Body of pancreas (tissue), 4 donors: ENCODE results near the gene GMFB.
"Not testable (repeated sequence)": the region's sequence is repeated elsewhere in the genome, so short reads cannot be mapped to it uniquely, and the experiment has no call there.

Experiments used
- CTCF ChIP-seq, 7 experiments: fragments of 450-650 bp in 4 of 7; fragments of 200-600 bp in 3 of 7; sonication (generic) in 3 of 7; IDR thresholded peaks; one replicate each; pipeline ENCODE4 v1.5.1; 2016 to 2019; ENCODE audit warnings: antibody characterized with exemption in 7 of 7
- POLR2A ChIP-seq, 3 donors: fragments of 450-650 bp; IDR thresholded peaks; one replicate each; pipeline ENCODE4 v1.6.1; 2016; ENCODE audit warnings: antibody characterized with exemption in 3 of 3, mild to moderate bottlenecking in 2 of 3

DNA sequence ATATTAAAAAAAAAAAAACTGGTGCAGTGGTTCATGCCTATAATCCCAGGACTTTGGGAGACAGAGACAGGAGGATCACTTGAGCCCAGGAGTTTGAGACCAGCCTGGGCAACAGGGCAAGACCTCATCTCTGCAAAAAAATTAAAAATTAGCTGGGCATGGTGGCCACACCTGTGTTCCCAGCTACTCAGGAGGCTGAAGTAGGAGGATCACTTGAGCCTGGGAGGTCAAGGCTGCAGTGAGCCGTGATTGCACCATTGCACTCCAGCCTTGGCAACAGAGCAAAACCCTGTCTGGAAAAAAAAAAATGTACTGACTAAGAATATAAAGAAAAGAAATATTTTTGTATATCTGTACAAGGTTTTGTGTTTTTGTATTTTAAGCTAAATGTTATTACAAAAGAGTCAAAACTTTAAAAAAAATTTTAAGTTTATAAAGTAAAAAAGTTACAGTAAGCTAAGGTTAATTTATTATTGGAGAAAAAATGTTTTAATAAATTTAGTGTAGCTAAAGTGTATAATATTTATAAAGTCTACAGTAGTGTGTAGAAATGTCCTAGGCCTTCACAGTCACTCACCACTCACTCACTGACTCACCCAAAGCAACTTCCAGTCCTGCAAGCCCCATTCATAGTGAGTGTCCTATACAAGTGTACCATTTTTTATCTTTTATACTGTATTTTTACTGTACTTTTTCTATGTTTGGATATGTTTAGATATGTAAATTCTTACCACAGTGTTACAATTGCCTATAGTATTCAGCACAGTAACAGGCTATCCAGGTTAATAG lies 31.8 kb downstream of the GMFB start:
- TF ChIP-seq CTCF, POLR2A (IDR thresholded peaks at IDR 0.05): not testable (repeated sequence)
